Activated CD8-positive, alpha-beta memory T cell treated with anti-CD3 and anti-CD28 coated beads for 36 hours (primary cell): ENCODE measurements around the gene NOTUM. TPM values are rescaled to one million over a fixed set of nuclear protein-coding genes. Genes with fewer than 3 reads are reported as not detected.

ENCODE experiments used
- CTCF ChIA-PET: fragments of 350-600 bp; sonication (Branson Sonifier 250); formaldehyde crosslinking; loops from one replicate; lab custom pipeline; 2021; ENCODE audit warnings: antibody characterized with exemption; lab: Charles Lee
- POLR2A ChIA-PET: fragments of 350-600 bp; sonication (Branson Sonifier 250); formaldehyde crosslinking; loops from one replicate; lab custom pipeline; 2021; ENCODE audit warnings: antibody characterized with exemption; lab: Charles Lee
- total RNA-seq, 2 experiments: library from RNA; stranded (reverse); gene quantifications; one replicate each; pipeline ENCODE4 v1.2.3, GENCODE V29; 2021

Gene NOTUM
- total RNA-seq, 2 experiments from 2014 or later, result 0.38 to 0.40 TPM

- POLR2A ChIA-PET, result no interaction called here
- CTCF ChIA-PET, result no interaction called here
These were observed 37.9 kb upstream of the NOTUM start for GRCh38 chr17:81998691-81999438.

- POLR2A ChIA-PET, result interaction anchor here (0.7 kb wide), 1 partner anchor 66 kb away, joined by 4 read pairs; no protein-coding TSS in a partner anchor
- CTCF ChIA-PET, result no interaction called here
These were observed 37.2 kb upstream of the NOTUM start for GRCh38 chr17:81998212-81998611.

GRCh38 chr17:81996757-81997441 lies 35.9 kb upstream of the NOTUM start:
- ChIA-PET POLR2A (interaction anchor here (0.6 kb wide), 1 partner anchor 881 kb away, joined by 3 read pairs; no protein-coding TSS in a partner anchor), CTCF (interaction anchor here (0.7 kb wide), 2 partner anchors 24 to 241 kb away, joined by 3 read pairs; no protein-coding TSS in a partner anchor)

GRCh38 chr17:81996232-81996756 lies 35.3 kb upstream of the NOTUM start:
- CTCF ChIA-PET, result interaction anchor here (0.7 kb wide), 1 partner anchor 25 kb away, joined by 3 read pairs; no protein-coding TSS in a partner anchor
- POLR2A ChIA-PET, result no interaction called here

GRCh38 chr17:81995463-81996231 lies 34.7 kb upstream of the NOTUM start:
- POLR2A ChIA-PET, result no interaction called here
- CTCF ChIA-PET, result interaction anchor here (0.8 kb wide), 1 partner anchor 14 kb away, joined by 3 read pairs; no protein-coding TSS in a partner anchor

GRCh38 chr17:81994593-81995462 lies 33.8 kb upstream of the NOTUM start:
- POLR2A ChIA-PET, result no interaction called here
- CTCF ChIA-PET, result interaction anchor here (0.8 kb wide), 1 partner anchor 15 kb away, joined by 3 read pairs; no protein-coding TSS in a partner anchor

GRCh38 chr17:81993729-81994592 lies 33.0 kb upstream of the NOTUM start:
- POLR2A ChIA-PET, result no interaction called here
- CTCF ChIA-PET, result no interaction called here

- ChIA-PET POLR2A (no interaction called here), CTCF (interaction anchor here (1.5 kb wide), 1 partner anchor 38 kb away, joined by 4 read pairs; no protein-coding TSS in a partner anchor)
These were observed 31.5 kb upstream of the NOTUM start for GRCh38 chr17:81992306-81993102.

- POLR2A ChIA-PET, result interaction anchor here (0.5 kb wide), 1 partner anchor 17 kb away, joined by 3 read pairs; no protein-coding TSS in a partner anchor
- CTCF ChIA-PET, result interaction anchor here (1.5 kb wide), 1 partner anchor 38 kb away, joined by 4 read pairs; no protein-coding TSS in a partner anchor
These were observed 30.8 kb upstream of the NOTUM start for GRCh38 chr17:81991684-81992305.

GRCh38 chr17:81990836-81991683 lies 30.1 kb upstream of the NOTUM start:
- CTCF ChIA-PET, result interaction anchor here (1.5 kb wide), 1 partner anchor 39 kb away, joined by 4 read pairs; no protein-coding TSS in a partner anchor
- POLR2A ChIA-PET, result interaction anchor here (0.5 kb wide), 1 partner anchor 16 kb away, joined by 3 read pairs; no protein-coding TSS in a partner anchor

GRCh38 chr17:81987161-81987770 lies 26.3 kb upstream of the NOTUM start:
- ChIA-PET CTCF (no interaction called here), POLR2A (no interaction called here)

GRCh38 chr17:81986606-81987005 lies 25.6 kb upstream of the NOTUM start:
- POLR2A ChIA-PET, result no interaction called here
- CTCF ChIA-PET, result interaction anchor here (1.6 kb wide), 1 partner anchor 34 kb away, joined by 7 read pairs; no protein-coding TSS in a partner anchor

GRCh38 chr17:81984773-81985410 lies 23.9 kb upstream of the NOTUM start:
- ChIA-PET CTCF (interaction anchor here (0.6 to 1.6 kb wide), 3 partner anchors 25 to 35 kb away, joined by 4 to 7 read pairs (median 4); no protein-coding TSS in a partner anchor), POLR2A (no interaction called here)
